ENCODE measurements around the gene ATRIP.
"Not testable (repeated sequence)": the region's sequence is repeated elsewhere in the genome, so short reads cannot be mapped to it uniquely, and the experiment has no call there.

The ATRIP gene

GRCh38 chr3:48439820-48440589, 6.5 kb upstream of the ATRIP start, which contains the start of the genes CCDC51 and TMA7:
Gene CCDC51, minus strand, starts transcription at chr3:48440119. Its CDS starts 4,991 bp downstream, at chr3:48435128.
Gene TMA7, plus strand, starts transcription at chr3:48440257. Its CDS starts 40 bp downstream, at chr3:48440297.
- DNase-seq, result peak; percentile 98

GRCh38 chr3:48440590-48440958, 6.0 kb upstream of the ATRIP start:
- DNase-seq, result no peak

- no peak for DNase-seq
Measured at GRCh38 chr3:48441940-48442339, 4.6 kb upstream of the ATRIP start.

GRCh38 chr3:48445277-48445882, 1.2 kb upstream of the ATRIP start:
- no peak for DNase-seq

GRCh38 chr3:48446043-48446424, 503 bp upstream of the ATRIP start:
- no peak for DNase-seq

GRCh38 chr3:48451270-48451669, 4.7 kb downstream of the ATRIP start:
- no peak for DNase-seq

- no peak for DNase-seq
Measured at GRCh38 chr3:48456456-48456855, 9.9 kb downstream of the ATRIP start.

GRCh38 chr3:48459331-48459730, 12.8 kb downstream of the ATRIP start:
- no peak for DNase-seq

- no peak for DNase-seq
Measured at GRCh38 chr3:48459773-48460516, 13.4 kb downstream of the ATRIP start.

- no peak for DNase-seq
Measured at GRCh38 chr3:48460517-48460902, 14.0 kb downstream of the ATRIP start.

- DNase-seq, result not testable (repeated sequence)
Measured at GRCh38 chr3:48461767-48462166, 15.2 kb downstream of the ATRIP start.

- no peak for DNase-seq
Measured at GRCh38 chr3:48463703-48464102, 17.2 kb downstream of the ATRIP start.

GRCh38 chr3:48464713-48465221, 18.2 kb downstream of the ATRIP start:
- DNase-seq, result no peak

- no peak for DNase-seq
Measured at GRCh38 chr3:48465237-48465530, 18.6 kb downstream of the ATRIP start.

GRCh38 chr3:48465531-48466378, 19.2 kb downstream of the ATRIP start:
- peak; percentile 89 for DNase-seq

GRCh38 chr3:48466386-48467109, 20.0 kb downstream of the ATRIP start:
- no peak for DNase-seq

- no peak for DNase-seq
Measured at GRCh38 chr3:48467110-48467454, 20.5 kb downstream of the ATRIP start.

GRCh38 chr3:48467473-48468267, 21.1 kb downstream of the ATRIP start:
- DNase-seq, result no peak

- DNase-seq, result no peak
Measured at GRCh38 chr3:48468329-48468731, 21.8 kb downstream of the ATRIP start.

- DNase-seq, result no peak
Measured at GRCh38 chr3:48469046-48469915, 22.7 kb downstream of the ATRIP start.
